Activated gamma-delta T cell treated with Interleukin-2 at 50 U/mL for 16 hours (primary cell): ENCODE measurements around the gene ZDHHC14.
A peak's percentile ranks its signal among the peaks of the same experiment; 100 is the strongest.
"Not testable (repeated sequence)": the region's sequence is repeated elsewhere in the genome, so short reads cannot be mapped to it uniquely, and the experiment has no call there.

Source experiments
- DNase-seq: peaks from one replicate; pipeline ENCODE4 v3.0.0-alpha.2; 2020

The ZDHHC14 gene

DNA sequence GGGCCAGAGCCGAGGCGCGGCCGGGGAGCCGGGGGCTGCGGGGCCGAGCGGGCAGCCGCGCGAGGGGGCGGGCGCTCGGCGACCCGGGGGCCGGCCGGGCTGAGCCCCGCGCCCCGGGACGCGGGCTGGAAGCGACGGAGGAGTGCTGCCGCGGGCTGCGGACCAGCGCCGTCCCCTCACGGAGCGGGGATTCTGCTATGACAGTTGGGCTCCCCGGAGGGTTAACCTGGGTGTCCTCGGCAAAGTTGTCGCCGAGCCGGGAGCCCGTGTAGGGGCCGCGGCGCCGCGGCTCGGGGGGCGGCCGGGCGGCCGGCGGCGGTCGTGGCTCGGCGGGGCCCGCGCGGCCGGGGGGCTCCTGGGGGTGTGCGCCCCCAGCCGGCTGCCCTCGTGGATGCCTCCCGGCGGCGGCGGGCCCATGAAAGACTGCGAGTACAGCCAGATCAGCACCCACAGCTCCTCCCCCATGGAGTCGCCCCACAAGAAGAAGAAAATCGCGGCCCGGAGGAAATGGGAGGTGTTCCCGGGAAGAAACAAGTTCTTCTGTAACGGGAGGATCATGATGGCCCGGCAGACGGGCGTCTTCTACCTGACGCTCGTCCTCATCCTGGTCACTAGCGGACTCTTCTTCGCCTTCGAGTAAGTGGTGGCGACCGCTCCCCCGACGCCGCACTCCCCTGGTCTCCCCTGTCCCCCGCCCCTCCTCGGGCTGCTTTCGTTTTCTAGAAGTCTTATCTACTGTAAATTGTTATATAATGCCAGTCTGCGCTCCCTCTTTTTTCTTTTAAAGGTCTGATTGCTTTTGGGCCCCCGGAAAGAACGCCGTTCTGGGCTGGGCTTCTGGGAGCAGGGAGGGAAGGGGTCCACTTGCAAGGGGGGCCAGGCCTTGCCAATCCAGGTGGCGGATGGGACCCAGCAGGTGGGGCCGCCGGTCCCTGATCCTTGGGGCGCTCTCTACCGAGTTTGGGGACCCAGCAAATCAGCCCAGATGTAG is 936 bp downstream of the ZDHHC14 start:
- DNase-seq, result peak; percentile 44

DNA sequence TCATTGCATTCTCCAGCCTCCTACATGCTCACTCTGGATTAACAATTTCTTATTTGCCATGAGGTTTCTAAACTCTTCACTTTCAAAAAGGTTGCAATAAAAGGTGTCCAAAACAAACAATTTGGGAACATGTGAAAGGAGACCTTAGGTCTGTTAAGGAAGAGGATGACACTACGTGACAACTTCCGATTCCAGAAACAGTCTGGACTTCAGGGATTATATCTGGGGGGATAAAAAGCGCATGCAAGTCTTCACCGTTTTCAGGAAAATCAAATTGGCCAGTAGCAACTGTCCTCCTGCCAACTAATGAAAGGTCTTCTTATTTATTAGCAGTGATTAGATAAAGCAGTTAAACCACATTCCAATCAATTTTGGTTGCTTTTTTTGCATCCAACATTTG is 1.8 kb downstream of the ZDHHC14 start:
- no peak for DNase-seq

DNA sequence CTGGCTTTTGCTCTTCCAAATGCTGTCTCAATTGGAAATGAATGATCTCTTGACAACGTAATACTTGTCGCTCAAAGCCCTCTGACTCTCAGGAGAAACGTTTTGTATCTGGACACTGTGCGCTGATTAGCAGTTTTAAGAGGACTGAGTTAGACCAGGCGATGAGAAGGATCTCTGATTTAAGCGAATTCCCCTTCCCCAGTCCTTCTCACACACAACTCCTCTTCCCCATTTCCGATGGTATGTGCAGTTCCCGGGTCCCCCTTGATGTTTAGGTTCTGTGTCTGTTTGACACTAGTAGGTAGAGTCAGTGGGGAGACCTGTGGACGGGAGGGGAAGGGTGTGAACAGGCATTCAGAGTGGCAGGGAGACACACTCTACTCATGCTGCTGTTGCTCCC is 2.5 kb downstream of the ZDHHC14 start:
- no peak for DNase-seq

DNA sequence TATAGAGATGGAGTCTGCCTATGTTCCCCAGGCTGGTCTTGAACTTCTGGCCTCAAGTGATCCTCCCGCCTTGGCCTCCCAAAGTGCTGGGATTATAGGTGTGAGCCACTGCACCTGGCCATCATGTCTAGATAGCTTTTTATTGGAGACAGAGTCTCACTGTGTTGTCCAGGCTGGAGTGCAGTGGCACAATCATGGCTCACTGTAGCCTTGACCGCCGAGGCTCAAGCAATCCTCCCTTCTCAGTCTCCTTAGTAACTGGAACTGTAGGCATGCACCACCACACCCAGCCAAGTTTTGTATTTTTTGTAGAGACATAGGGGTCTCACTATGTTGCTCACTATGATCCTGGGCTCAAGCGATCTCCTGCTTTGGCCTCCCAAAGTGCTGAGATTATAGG is 4.0 kb downstream of the ZDHHC14 start:
- DNase-seq, result not testable (repeated sequence)

DNA sequence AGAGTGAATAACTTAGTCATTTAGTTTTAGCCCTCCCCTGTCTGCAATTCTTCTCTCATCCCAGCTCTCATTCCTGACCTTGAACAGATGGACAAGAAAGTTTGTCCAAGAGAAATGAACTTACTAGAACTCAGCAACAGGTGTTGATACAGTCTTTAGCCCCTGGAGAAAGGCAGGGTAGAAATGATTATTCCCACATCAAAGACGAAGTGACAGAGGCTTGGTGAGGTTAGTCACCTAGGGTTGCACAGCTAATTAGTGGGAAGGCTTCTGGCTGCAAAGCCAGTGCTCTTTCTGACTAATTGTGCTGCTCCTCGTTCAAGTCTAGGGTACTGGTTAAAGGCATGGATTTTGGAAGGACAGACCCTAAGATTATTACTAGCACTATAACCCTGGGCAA is 4.5 kb downstream of the ZDHHC14 start:
- DNase-seq, result no peak

DNA sequence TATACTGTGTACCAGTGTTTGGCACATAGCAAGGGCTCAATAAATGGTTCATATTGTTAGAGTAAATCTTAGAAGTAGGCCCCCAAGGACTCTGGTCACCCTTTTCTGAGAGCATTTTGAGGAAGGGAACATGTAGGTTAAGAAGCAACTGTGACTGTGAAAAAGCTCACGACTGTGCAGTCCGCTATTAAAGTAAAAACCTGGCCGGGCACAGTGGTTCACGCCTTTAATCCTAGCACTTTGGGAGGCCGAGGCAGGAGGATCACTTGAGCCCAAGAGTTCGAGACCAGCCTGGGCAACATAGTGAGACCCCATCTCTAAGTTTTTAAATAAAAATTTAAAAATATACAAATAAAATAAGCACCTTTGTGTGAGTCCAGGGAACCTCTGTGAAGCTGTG is 5.0 kb downstream of the ZDHHC14 start:
- no peak for DNase-seq

DNA sequence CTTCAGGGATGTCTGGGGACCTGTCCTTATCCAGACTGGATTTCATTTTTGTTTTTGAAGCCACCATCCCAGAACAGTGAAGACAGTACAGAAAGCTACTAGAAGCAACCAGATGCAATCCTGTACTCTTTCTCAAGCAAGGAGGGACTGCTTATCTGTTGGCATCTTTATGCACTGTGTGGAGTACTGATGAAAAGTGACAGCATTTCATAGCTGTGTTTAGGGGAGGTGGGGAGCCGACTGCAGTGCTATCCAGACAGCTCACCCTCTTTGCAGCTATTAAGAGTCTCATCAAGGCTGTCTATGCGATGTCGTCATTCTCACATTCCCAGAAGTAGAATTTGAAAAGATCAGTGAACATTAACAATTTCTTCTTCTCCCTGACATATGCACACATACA is 5.5 kb downstream of the ZDHHC14 start:
- no peak for DNase-seq

DNA sequence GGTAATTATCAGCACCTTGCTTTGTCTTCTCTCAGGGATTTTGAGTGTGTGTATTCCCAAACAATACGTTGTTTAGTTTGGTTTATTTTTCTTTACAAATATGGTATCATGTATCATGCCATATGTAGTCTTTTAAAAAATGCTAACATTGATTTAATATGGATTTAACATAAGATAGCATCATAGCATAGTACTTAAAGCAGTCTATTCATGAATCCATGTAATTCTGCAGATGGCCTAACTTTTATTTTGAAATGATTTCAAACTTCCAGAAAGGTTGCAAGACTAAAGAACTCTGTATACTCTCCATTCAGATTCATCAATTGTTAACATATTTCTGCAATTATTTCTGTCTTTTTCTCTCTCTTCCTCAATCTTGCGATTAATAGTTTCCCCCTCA is 7.9 kb downstream of the ZDHHC14 start:
- DNase-seq, result no peak

DNA sequence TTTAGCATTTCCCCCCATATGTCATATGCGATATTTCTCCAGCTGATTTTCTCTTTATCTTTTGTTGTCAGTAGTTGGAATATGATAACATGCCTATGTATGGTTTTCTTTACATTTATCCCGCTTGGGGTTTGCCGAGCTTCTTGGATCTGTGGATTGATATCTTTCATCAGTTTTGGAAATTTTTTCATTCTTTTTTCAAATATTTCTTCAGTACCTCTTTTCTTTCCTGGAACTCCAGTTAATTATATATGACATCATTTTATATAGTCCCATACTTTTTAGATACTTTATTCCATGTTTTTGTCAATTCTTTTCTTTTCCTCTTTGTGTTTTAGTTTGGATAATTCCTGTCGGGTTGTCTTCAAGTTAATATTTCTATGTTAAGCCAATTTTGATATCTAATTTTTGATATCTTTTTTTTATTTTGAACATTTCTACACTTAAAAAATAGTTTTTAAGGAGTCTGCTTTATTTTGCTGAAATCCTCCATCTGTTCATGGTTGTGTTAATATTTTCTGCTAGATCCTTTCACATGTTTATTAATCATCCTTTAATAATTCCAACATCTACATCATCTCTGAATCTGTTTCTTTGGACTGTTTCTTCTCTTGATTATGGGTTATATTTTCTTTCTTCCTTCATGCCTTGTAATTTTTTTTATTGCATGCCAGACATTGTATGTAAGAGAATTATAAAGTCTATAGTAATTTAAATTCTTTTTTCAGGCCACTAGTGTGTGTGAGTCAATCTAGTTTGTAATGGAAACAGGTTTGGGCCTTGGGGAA is 9.5 kb downstream of the ZDHHC14 start:
- DNase-seq, result no peak

DNA sequence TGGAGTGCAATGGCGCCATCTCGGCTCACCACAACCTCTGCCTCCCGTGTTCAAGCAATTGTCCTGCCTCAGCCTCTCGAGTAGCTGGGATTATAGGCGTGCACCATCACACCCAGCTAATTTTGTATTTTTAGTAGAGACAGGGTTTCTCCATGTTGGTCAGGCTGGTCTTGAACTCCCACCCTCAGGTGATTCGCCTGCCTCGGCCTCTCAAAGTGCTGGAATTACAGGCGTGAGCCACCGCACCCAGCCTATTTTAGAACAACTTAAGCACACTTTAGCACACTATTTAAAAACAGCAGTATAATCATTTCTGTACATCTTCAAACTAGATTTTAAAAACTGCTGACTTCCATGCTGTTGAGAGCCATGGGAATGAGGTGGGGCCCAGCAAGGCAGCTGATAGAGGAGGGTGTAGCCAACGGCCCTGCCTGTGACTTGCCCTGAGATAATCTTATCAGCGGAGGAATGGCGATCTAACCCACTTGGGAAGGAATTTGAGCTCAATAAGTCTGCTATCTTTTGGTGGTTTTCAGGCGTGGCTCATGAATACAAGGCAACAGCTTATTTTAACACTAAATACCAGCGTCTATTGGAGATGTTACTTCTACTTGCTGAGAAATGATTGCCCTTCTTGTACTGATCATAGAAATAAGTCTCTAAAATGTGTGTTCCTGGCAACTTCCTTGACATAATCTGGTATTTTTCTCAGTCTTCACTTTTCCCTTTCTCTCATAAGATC is 12.1 kb downstream of the ZDHHC14 start:
- DNase-seq, result no peak

DNA sequence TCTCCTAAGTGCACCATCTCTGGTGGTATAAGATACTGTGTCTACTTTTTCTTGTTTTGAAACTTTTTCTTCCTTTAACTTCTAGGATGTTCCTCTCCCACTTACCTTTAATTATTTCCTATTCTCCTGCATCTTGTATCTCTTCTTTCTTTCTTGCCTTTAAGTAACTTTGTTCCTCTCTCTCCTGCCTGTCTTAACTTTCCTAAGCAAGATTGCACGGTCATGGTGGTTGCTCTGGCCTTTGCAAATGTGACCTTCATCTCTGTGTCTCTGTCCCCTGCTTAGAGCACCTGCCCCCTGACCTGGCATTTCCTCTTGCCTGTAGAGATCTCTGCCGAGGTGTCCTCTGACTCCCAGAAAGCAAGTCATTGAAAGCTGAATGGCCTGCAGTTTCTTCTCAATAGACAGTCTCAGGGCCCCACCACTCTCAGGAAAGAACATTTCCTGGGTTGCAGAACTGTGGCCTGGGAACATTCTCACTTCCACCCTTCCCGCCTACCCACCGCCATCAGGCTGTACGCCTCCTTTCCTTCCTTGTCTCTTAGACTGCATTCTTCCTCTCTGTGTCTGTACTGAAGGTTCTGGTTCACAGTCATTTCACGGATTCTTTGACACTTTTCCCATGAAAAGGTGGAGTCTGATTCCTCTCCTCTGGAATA is 12.8 kb downstream of the ZDHHC14 start:
- no peak for DNase-seq

DNA sequence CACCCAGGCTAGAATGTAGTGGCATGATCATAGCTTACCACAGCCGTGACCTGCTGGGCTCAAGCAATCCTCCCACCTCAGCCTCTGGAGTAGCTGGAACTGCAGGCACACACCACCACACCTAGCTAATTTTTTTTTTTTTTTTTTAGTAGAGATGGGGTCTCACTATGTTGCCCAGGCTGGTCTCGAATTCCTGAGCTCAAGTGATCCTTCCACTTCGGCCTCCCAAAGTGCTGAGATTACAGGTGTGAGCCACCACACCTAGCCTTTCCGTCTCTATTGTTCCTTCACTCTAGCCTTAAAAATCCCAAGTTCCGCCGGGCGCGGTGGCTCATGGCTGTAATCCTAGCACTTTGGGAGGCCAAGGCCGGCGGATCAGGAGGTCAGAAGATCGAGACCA is 14.2 kb downstream of the ZDHHC14 start:
- DNase-seq, result not testable (repeated sequence)

DNA sequence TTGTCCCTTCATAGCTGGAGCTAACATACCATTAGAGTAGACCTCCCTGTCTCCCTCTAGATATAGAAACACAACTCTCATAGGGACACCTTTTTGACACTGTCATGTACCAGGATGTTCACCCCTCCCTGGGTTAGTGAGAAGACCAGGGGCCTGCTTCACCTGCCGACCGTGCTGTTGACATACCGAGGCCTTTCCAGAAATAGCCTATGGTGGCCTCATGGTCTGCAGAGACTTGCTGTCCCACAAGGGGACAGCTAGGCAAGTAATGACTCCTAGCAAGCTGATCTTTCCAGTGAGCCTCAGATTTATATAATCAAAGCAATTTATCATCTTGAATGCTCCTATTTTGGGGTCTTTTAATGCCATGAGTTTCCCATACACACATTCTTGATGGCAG is 15.0 kb downstream of the ZDHHC14 start:
- DNase-seq, result no peak

DNA sequence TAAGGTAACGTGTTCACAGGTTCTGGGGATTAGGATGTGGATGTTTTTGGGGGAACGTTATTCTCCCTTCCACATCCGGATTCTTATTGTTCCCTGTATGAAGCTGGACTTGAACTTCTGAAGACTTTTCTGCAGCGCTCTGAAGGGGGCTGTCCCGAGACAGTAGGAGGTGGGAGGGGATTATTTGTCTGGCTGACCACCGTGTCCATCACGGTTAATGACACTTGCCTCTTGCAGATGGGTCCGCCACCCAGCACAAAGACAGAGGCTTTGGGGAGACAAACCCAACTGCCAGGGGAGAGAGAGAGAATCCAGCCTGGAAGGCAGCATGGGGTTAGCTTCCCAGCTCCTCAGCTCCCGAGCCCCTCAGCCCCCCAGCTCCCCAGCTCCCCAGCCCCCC is 16.7 kb downstream of the ZDHHC14 start:
- DNase-seq, result no peak

DNA sequence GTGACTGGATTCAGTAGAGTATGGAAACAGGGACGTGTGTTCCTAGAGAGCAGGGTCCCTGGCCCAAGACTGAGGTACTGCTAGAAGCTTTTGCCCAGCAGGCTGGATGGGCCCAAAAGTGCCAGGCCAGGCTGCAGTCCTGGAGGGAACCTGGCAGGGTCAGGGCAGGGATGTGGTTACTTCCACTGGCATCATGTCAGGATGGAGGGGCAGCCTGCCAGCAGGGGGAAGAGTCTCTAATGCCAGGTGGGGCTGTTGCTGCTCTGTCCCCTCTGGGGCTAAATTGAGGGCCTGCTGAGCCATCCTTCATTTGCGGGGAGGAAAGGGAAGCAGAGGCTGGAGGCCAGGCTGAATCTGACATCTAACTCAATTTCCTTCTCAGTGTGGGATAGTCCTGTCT is 17.2 kb downstream of the ZDHHC14 start:
- DNase-seq, result no peak

DNA sequence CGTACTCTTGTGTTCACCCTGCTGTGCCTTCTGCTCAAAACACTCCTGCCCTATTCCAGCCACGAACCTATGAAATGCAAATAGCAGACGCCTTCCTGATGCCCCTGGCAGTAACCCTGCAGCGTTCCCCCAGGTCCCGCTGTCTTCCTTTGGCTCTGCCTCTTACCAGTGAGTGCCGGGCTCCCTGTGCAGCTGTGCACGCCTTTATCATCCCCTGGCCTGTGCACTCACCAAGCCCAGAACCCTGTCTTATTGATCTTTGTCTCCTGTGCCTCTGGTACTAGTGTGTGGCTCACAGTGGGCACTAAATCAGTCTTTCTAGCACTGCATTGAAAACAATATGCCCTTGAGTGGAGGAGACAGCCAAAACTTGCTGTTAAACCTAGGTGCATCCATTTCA is 19.7 kb downstream of the ZDHHC14 start:
- no peak for DNase-seq

DNA sequence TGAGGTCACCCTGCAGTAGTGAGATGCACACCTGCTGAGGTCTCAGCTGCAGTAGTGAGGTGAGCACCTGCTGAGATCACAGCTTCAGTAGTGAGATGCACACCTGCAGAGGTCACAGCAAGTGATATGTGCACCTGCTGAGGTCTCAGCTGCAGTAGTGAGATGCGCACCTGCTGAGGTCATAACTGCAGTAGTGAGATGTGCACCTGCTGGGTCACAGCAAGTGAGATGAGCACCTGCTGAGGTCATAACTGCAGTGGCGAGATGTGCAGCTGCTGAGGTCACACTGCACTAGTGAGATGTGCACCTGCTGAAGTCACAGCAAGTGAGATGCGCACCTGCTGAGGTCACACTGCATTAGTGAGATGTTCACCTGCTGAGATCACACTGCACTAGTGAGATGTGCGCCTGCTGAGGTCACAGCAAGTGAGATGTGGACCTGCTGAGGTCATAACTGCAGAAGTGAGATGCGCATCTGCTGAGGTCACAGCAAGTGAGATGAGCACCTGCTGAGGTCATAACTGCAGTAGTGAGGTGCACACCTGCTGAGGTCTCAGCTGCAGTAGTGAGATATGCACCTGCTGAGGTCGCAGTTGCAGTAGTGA is 20.8 kb downstream of the ZDHHC14 start:
- no peak for DNase-seq

DNA sequence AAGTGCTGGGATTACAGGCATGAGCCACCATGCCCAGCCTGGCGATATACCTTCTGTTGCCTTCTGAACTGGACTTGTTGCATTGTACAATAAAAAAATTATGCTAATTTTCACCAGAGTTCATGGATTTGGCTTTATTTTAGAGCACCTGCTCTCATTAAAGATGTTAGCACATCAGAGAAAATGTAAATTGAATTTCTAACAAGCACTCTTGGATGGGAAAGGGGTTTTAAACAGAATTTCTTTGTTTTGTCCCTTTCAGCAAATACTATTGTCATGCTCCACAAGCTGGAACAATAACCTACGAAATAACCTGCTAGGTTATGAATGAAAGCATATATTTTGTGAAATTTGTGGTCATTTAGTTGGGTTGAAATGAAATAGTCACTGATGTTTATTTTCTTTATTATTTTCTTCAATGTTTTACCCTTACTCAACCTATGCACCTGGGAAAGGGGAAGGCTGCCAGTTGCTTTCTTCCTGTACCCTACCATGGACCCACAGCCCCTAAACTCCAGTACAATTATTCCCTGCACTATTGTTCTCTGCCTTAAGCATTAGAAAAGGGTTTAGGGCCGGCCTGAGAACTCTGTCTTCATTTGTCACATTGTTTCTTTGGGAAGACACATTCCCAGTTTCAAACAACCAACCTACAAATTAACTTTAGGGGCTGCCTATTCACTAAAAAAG is 22.2 kb downstream of the ZDHHC14 start:
- DNase-seq, result no peak

DNA sequence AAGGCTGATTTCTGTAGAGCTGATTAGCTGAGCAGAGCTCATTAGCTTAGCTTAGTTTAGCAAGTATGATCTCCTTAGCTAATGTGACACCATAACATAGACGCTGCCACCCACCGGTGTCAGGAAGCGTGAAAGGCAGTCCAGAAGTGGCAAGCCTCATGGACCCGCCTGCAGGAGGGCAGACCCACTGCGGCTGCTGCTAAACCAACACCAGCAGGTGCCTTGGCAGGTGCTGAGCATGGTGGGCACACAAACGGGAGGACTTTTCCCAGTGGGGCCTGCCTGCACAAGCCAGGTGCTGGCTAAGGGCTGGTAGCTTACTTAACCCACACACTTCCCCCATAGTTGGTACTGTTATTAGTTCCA is 22.7 kb downstream of the ZDHHC14 start:
- no peak for DNase-seq

DNA sequence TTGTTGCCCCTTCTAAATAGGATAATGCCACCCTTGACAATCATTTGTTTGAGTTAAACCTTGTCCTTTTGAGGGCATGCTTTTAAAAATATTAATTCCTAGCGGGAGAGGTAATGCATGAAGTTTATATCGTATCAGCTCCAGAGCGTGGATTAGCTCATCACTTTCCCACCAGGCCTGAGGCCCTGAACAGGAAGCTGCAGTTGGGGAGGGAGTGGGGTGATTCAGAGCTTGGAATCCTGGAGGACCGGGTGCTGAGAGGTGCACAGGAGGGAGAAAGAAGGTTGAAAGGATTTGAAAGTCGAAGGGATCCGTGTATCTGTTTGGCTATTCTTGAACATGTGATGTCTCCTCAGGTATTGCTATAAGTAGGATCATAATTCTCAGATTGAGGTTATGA is 25.0 kb downstream of the ZDHHC14 start:
- no peak for DNase-seq

DNA sequence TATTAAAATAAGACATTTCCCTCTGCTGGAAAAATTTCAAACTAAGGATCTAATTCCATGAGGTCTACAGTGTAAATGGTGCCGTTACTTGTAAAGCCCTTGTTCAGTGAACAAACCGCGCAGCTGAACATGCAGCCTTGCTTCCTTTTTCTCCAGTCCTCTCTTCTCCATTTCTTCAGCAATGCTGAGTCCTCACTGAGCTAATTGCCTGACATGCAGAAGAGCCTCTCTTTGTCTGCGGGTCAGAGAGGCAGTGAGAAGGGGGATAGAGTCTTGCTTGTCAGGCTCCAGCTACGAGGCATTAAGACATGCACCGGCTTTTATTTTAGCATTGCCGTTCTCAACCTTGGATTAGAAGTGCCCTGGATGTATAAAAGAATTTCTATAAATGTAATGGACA is 25.7 kb downstream of the ZDHHC14 start:
- no peak for DNase-seq

DNA sequence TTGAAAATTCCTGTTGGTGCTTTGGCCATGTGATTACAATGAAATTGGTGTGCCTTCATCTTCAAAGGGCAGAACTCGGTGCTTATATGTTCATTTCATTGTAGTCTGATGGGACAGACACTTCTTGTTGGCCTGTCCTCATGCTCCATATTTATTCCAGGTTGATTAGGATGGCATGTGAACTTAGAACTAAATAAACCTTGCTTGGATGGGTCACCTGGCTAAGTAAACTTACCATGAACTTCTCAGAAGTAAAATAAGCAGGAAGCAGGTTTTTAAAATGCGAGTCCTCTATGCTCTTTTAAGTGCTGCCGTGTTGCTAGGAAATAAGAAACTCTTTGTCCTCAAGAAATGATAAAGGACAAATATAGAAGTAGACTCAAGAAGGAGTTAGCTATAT is 26.7 kb downstream of the ZDHHC14 start:
- DNase-seq, result no peak
